ENCODE data around the gene SLC6A2.
A peak's percentile ranks its signal among the peaks of the same experiment; 100 is the strongest.

DNA sequence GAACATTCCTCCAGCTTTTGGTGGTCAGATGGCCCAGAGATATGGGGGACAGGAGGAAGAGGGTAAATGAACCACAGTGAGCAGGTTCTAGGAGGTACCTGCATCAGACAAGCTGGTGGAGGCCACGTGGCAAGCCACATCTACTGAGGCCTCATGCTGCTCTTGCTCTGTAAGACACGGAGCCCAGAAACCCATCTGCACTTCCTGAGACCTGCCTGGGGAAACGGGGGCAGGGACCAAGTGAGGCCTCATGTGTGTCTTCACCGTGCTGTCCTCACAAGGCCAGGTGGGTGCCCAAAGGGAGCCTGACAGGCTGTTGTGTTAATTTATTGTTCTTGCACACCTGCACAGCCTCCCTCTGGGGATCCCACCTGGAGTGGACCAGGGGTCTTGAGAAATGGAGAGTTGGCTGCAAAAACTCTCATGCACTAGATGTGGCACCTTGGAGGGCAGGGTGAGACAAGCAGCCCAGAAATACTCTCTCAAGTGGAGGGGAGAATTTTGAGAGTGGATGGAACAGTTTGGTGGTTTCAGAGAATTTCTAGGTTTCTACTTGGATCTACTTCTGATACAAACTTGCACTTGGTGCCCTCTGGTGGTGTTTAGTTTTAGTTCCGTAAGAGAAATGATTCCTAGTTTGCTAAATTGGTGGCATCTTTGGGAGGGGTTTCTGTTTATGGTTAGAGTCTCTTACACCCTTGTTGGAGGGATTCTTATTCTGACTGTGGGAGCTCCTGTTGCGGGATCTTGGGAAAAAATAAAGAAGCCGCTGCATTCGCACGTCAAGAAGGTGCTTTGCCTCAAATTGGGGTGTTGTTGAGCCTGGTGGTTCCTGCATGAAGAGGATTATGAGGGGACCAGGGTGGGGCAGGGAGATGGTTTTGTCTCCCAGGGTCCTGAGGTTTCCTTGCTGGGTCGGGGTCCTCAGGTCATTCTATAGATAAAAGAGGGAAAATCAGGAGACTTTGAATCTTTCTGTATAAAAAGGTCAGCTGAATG lies 47.5 kb downstream of the SLC6A2 start:
- TF ChIP-seq, protein P1, sequence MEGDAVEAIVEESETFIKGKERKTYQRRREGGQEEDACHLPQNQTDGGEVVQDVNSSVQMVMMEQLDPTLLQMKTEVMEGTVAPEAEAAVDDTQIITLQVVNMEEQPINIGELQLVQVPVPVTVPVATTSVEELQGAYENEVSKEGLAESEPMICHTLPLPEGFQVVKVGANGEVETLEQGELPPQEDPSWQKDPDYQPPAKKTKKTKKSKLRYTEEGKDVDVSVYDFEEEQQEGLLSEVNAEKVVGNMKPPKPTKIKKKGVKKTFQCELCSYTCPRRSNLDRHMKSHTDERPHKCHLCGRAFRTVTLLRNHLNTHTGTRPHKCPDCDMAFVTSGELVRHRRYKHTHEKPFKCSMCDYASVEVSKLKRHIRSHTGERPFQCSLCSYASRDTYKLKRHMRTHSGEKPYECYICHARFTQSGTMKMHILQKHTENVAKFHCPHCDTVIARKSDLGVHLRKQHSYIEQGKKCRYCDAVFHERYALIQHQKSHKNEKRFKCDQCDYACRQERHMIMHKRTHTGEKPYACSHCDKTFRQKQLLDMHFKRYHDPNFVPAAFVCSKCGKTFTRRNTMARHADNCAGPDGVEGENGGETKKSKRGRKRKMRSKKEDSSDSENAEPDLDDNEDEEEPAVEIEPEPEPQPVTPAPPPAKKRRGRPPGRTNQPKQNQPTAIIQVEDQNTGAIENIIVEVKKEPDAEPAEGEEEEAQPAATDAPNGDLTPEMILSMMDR (IDR thresholded peaks at IDR 0.05; ENCODE audit: low read length) = peak; percentile 52
- TF ChIP-seq EZH2 (optimal IDR thresholded peaks at IDR 0.05; ENCODE audit: low read depth, low read length) = no peak
